Ovary (tissue), 9 donors: ENCODE measurements around the gene RCOR2. TPM values are rescaled to one million over a fixed set of nuclear protein-coding genes. Genes with fewer than 3 reads are reported as not detected.
A peak's percentile ranks its signal among the peaks of the same experiment; 100 is the strongest.

Source experiments
- DNase-seq, 5 donors: peaks; one replicate each; pipeline ENCODE4 v3.0.0-alpha.2; 2019 to 2020
- H3K27ac ChIP-seq, 2 donors: fragments of 200-600 bp; one replicate each; pipeline versions ENCODE4 v1.5.1 to v1.8.0; 2019 to 2022
- H3K27me3 ChIP-seq: fragments of 200-600 bp; one replicate; pipeline ENCODE4 v1.8.0; 2022
- H3K36me3 ChIP-seq: fragments of 200-600 bp; sonication (generic); one replicate; pipeline ENCODE4 v1.5.1; 2019
- H3K4me1 ChIP-seq: one replicate; pipeline ENCODE4 v1.8.1; 2013; ENCODE audit warnings: mild to moderate bottlenecking, moderate library complexity; ENCODE audit not compliant: insufficient read depth
- H3K4me3 ChIP-seq: fragments of 200-600 bp; sonication (generic); one replicate; pipeline ENCODE4 v1.5.1; 2017
- H3K9me3 ChIP-seq, 2 donors: fragments of 200-600 bp in 1 of 2; sonication (generic) in 1 of 2; one replicate each; pipeline versions ENCODE4 v1.5.1 to v1.8.1; 2013 to 2019; ENCODE audit warnings: mild to moderate bottlenecking in 1 of 2, moderate library complexity in 1 of 2
- CTCF ChIP-seq, 3 donors: fragments of 450-650 bp in 2 of 3; fragments of 200-600 bp in 1 of 3; IDR thresholded peaks; one replicate each; pipeline versions ENCODE4 v1.5.1 to v1.8.0; 2016 to 2022; ENCODE audit warnings: antibody characterized with exemption in 3 of 3, mild to moderate bottlenecking in 1 of 3
- EP300 ChIP-seq: sonication (generic); formaldehyde crosslinking; IDR thresholded peaks from one replicate; pipeline ENCODE4 v1.6.1; 2017; ENCODE audit warnings: antibody characterized with exemption
- POLR2A ChIP-seq: fragments of 450-650 bp; IDR thresholded peaks from one replicate; pipeline ENCODE4 v1.6.1; 2017; ENCODE audit warnings: antibody characterized with exemption, mild to moderate bottlenecking, moderate library complexity
- WGBS, 3 donors: extraction: QIAGEN DNeasy Blood & Tissue Kit in 1 of 3; methylation state at CpG; one replicate each; pipeline versions ENCODE4 v1.1.5 to v1.1.7; 2013 to 2017; 5-methylcytosine and 5-hydroxymethylcytosine counted together
- intact Hi-C, 4 donors: fragments of 100-400 bp; cut with DNase I; formaldehyde crosslinking; loops; one replicate each; pipeline versions ENCODE4 v1.11.0 to v1.15.1; 2022 to 2023
- polyA plus RNA-seq, 2 donors: library from polyadenylated mRNA; stranded (reverse); fragments of 200-250 nt in 1 of 2; fragments of 350-450 nt in 1 of 2; fragmentation: Illumina TruSeq in 1 of 2; extraction: RNeasy Lipid Tissue Mini Kit (QIAGEN cat#74804) in 1 of 2; gene quantifications; one replicate each; pipeline ENCODE4 v1.2.3, GENCODE V29; 2013 to 2014
- total RNA-seq, 7 donors: library from RNA; depleted of rRNA in 2 of 7; stranded (reverse); fragments of >200 nt in 2 of 7; fragmentation: NEBNext Ultra II Directional in 3 of 7; extraction: Animal tissue kit (Norgen Biotek cat#: 25700) in 3 of 7; gene quantifications; one replicate each; pipeline versions ENCODE4 v1.1.0 to v1.2.4, GENCODE V29; 2016 to 2023
- donor health status: DM: no; HTN: no; CAD: no; lungs with moderate emphysema.
- donor health status: DM: no; HTN: no; CAD: no.
- donor health status: Bipolar disorder and iron deficiency.
- donor health status: DM: yes; HTN: yes; CAD: no.
- donor health status: DM: no; HTN: no; CAD: no.
- donor health status: DM: yes; HTN: yes; CAD: no.

The RCOR2 gene
- total and polyA plus RNA-seq, 9 donors, result 0.12 to 7.9 (median 2.2) TPM

DNA sequence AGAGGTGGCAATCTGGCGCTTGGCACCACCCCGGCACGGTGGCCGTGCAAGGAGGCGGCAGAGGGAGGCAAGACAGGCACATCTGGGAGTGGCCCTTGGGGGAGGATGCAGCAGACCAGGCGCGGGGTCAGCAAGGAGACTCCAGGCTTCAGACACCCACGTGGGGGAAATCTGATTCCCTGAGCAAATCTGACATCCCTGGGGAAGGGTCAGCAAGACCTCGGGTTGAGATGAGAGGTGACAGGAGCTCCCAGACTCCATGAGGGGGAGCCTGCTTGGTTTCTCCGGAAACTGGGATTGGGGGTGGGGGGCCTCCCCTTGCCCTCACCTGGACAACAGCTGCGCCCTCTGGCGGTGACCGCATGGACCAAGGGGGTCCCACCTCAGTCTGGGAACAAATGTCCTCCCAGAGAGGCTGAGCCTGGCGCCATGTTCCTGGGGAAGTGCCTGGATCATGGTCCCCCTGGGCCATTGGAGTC lies 4.0 kb upstream of the RCOR2 start:
- WGBS, 3 donors, result 49 to 58% (median 56%) methylated on average over 14 of the region's 14 CpGs
- H3K27ac ChIP-seq, result peak overlapping the region in 1 of 2 donors; percentile 78
- DNase-seq, result peak in 1 of 5 donors; percentile 61
- peaks cover 15% of the 10 kb centered on the region for H3K4me1 ChIP-seq
- H3K9me3 ChIP-seq, result no peaks in the 10 kb centered on the region
- H3K27me3 ChIP-seq, result no peaks in the 10 kb centered on the region
- TF ChIP-seq POLR2A (no peak), EP300 (no peak), CTCF (IDR thresholded peaks at IDR 0.05) (no peak)
- no peak overlapping the region for H3K4me3 ChIP-seq
- H3K36me3 ChIP-seq, result no peaks in the 10 kb centered on the region
- intact Hi-C loops, result no loop called here

DNA sequence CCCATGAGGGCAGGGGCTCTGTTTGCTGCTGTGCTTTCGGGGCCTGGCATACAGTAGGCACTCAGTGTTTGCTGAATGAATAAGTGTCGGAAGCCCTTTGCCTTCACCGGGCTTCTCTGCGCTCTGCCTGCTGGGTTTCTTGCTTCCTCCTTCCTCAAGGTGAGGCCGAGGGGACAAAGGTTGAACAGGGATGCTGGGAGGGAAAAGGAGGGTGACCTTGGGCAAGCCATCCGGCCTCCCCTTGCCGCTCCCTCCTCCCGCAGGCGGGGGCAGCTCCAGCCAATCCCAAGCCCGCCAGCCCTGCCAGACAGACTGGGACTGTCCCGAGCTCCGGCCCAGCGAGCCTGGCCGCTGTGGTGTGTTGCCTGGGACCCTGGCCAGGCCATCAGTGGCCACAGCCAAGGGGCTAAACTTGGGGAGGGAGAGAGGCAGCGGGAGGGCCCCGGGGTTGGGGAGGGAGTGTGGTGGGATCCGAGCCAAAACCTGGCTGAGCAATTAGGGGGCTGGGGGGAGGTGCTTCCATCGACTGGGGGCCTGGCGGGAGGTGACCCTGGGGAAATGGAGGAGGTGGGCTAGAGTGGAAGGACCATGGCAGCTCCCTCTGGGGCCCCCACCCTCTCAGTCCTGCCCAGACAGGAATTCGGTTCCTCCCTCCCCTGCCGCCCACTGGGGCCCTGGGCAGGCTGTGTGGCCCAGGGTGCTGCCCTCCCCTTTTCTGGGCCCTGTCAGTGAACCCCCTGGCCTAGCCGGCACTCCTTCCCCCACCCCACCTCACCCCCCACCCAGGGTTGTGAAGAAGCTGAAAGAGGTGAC lies 3.4 kb upstream of the RCOR2 start:
- Histone ChIP-seq H3K4me3 (no peak overlapping the region), H3K36me3 (no peaks in the 10 kb centered on the region), H3K9me3 (no peaks in the 10 kb centered on the region), H3K4me1 (peaks cover 15% of the 10 kb centered on the region), H3K27me3 (no peaks in the 10 kb centered on the region), H3K27ac (peak overlapping the region; percentile 52 to 78)
- TF ChIP-seq POLR2A (no peak), CTCF (IDR thresholded peaks at IDR 0.05) (no peak), EP300 (no peak)
- intact Hi-C loops, result no loop called here
- peak; percentile 61 to 79 (median 76) for DNase-seq
- WGBS, 3 donors, result 25 to 26% (median 25%) methylated on average over 20 to 22 of the region's 22 CpGs

DNA sequence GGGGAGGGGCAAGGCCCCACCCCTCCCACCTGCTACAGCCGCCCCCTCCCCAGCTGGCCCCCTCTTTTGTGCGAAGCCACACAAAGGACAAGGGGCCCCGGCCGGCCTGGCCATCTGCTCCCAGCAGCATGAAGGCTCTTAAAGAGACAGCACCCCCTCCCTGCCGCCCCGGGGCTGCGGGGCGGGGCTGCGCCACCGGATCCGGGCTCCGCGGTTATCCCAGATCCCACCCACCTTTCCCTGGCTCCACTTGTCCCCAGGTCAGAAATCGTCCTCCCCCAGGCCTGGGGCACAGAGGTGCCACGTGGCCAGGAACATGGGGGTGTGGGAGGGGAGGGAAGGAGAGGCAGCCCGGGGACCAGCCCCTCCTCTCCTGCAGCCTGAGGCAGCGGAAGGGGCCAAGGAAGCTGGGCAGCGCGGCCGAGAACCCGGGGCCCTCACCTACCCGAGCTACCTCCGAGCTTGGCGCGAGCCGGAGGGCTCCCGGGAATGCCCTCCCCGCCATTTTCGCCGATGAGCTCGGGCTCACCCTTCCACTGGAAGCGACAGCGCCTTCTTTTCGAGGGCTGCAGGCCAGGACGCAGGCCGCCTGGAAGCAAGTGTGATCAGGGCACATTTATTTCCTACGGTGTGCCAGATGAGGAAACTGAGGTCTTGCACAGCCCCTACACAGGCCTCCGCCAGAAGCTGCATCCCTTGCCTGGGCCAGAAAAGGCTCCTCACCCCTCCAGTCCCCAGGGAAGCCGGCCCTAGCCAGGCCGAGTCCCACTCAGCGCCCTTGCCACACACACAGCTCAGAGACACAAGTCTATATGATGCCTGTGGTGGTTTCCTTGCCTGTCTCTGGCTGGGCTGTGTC lies 2.5 kb upstream of the RCOR2 start:
- H3K27me3 ChIP-seq, result no peaks in the 10 kb centered on the region
- H3K27ac ChIP-seq, result peak overlapping the region; percentile 52 to 78
- H3K36me3 ChIP-seq, result no peaks in the 10 kb centered on the region
- no peak overlapping the region for H3K4me3 ChIP-seq
- intact Hi-C loops, result no loop called here
- TF ChIP-seq CTCF (IDR thresholded peaks at IDR 0.05) (no peak), POLR2A (no peak), EP300 (no peak)
- DNase-seq, result peak in 3 of 5 donors; percentile 49 to 60 (median 59)
- 19 to 33% (median 26%) methylated on average over 36 to 41 of the region's 41 CpGs for WGBS, 3 donors
- no peaks in the 10 kb centered on the region for H3K9me3 ChIP-seq
- peaks cover 15% of the 10 kb centered on the region for H3K4me1 ChIP-seq

- WGBS, 3 donors, result 48 to 52% (median 51%) methylated on average over 9 of the region's 9 CpGs
- H3K4me1 ChIP-seq, result peaks cover 15% of the 10 kb centered on the region
- no peaks in the 10 kb centered on the region for H3K27me3 ChIP-seq
- no peaks in the 10 kb centered on the region for H3K9me3 ChIP-seq
- no peak for TF ChIP-seq CTCF (IDR thresholded peaks at IDR 0.05)
- no peak for TF ChIP-seq POLR2A
- no peak for TF ChIP-seq EP300
- peak in 1 of 5 donors; percentile 53 for DNase-seq
- H3K4me3 ChIP-seq, result no peak overlapping the region
- H3K27ac ChIP-seq, result peak overlapping the region; percentile 52 to 78
- intact Hi-C loops, result no loop called here
- no peaks in the 10 kb centered on the region for H3K36me3 ChIP-seq
Measured at GRCh38 chr11:63918507-63919191, 1.7 kb upstream of the RCOR2 start.
